Ovary (tissue), 3 donors: Measurements from ENCODE around the gene ADCK1.

Experiments
- EP300 ChIP-seq: sonication (generic); formaldehyde crosslinking; IDR thresholded peaks from one replicate; pipeline ENCODE4 v1.6.1; 2017; ENCODE audit warnings: antibody characterized with exemption
- POLR2A ChIP-seq: fragments of 450-650 bp; IDR thresholded peaks from one replicate; pipeline ENCODE4 v1.6.1; 2017; ENCODE audit warnings: antibody characterized with exemption, mild to moderate bottlenecking, moderate library complexity
- TF ChIP-seq, protein P1 (sequence below), 3 donors: fragments of 450-650 bp in 2 of 3; fragments of 200-600 bp in 1 of 3; IDR thresholded peaks; one replicate each; pipeline versions ENCODE4 v1.5.1 to v1.8.0; 2016 to 2022; ENCODE audit warnings: antibody characterized with exemption in 3 of 3, mild to moderate bottlenecking in 1 of 3
- donor health status: DM: no; HTN: no; CAD: no.

DNA sequence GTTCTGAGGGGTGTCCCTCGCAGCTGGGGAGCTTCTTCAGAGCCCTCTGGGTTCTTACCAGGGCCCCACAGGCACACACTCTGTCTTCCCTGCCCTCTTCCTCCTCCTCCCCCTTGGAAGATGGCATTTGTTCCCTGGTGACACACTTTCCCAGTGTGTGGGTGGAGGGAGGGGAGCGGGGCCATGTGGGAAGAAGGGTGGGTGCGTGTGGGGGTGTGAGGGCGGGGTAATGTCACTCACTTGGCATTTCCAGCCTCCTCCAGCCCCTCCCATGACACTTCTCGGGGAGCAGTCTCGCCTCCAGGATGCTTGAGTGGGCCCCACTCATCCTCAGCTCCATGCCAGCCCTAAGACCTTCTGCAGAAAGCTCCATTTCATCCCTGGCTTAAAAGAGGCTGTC, 61.3 kb downstream of the ADCK1 start:
- TF ChIP-seq, protein P1, sequence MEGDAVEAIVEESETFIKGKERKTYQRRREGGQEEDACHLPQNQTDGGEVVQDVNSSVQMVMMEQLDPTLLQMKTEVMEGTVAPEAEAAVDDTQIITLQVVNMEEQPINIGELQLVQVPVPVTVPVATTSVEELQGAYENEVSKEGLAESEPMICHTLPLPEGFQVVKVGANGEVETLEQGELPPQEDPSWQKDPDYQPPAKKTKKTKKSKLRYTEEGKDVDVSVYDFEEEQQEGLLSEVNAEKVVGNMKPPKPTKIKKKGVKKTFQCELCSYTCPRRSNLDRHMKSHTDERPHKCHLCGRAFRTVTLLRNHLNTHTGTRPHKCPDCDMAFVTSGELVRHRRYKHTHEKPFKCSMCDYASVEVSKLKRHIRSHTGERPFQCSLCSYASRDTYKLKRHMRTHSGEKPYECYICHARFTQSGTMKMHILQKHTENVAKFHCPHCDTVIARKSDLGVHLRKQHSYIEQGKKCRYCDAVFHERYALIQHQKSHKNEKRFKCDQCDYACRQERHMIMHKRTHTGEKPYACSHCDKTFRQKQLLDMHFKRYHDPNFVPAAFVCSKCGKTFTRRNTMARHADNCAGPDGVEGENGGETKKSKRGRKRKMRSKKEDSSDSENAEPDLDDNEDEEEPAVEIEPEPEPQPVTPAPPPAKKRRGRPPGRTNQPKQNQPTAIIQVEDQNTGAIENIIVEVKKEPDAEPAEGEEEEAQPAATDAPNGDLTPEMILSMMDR (IDR thresholded peaks at IDR 0.05) = no peak
- TF ChIP-seq POLR2A = no peak
- no peak for TF ChIP-seq EP300
